Astrocyte of the spinal cord (primary cell): ENCODE data around the gene NEK3.
"Not testable (repeated sequence)": the region's sequence is repeated elsewhere in the genome, so short reads cannot be mapped to it uniquely, and the experiment has no call there.

ENCODE experiments used
- DNase-seq: peaks from one replicate; pipeline ENCODE4 v3.0.0; 2011; ENCODE audit warnings: low read depth, low spot score
- H3K4me3 ChIP-seq: 2 replicates; pipeline ENCODE4 v1.5.1; 2011; ENCODE audit warnings: low read depth, mild to moderate bottlenecking, low read length, moderate library complexity
- CTCF ChIP-seq: IDR thresholded peaks from 2 replicates; pipeline ENCODE4 v1.5.1; 2012; ENCODE audit warnings: low read depth, mild to moderate bottlenecking, low read length, inconsistent platforms
- in situ Hi-C: cut with HindIII; loops from 2 replicates; pipeline ENCODE4 v1.10.0; 2017; ENCODE audit warnings: low sequenced_read_pairs

The NEK3 gene

DNA sequence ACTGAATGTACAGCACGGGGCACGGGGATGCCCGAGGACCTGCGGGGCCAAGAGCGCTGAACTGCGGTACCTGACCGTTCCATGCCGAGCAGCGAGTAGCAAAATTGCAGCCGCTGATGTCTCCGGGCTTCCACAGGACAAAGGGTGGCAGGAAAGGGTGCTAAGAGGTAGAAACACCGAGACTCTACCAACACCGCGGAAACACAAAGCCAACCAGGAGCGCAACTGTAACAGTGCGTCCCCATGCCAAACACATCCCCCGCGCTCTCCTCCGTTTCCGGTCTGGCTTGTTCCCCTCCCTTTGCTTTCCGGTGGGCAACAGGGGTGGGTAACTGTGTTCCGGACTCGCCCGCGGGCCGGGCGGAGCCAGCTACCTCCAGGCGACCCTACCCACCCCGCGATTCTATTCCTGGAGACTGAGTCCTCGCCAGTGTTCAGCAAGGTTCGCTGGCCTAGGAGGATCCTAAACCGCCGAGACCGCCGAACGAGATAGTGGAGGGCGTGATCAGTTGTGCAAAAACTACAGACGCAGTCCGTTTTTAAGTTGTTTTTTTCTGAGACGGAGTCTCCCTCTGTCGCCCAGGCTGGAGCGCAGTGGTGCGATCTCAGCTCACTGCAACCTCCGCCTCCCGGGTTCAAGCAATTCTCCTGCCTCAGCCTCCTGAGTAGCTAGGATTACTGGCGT is 34.9 kb upstream of the NEK3 start:
- peak overlapping the region; percentile 67 for H3K4me3 ChIP-seq
- no peak for TF ChIP-seq CTCF
- in situ Hi-C loops, result no loop called here
- DNase-seq, result peak; percentile 87

- in situ Hi-C loops, DNase-seq: not testable (repeated sequence)
Observed at GRCh38 chr13:52193587-52194183, 34.3 kb upstream of the NEK3 start.

GRCh38 chr13:52187424-52188187 is 28.2 kb upstream of the NEK3 start:
- peak; percentile 43 for DNase-seq

More at GRCh38 chr13:52193587-52194183, 34.3 kb upstream of the NEK3 start:
- peak overlapping the region; percentile 67 for H3K4me3 ChIP-seq

DNA sequence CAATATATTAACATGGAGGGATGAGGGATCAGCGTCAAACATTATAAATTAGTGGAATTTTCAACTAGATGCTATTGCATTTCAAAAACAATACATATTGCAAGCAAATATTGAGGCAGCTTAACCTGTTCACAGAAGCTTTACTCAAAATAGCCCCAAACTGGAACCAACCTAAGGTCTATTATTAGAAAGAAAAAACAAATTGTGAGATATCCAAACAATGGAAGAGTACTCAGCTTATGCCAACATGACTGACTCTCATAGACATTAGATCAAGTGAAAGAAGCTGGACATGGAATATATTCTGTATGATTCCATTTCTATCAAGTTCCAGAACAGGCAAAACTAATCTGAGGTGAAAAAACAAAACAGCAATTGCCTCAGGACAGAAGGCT is 27.6 kb upstream of the NEK3 start:
- in situ Hi-C loops, result no loop called here
- no peak for DNase-seq
- H3K4me3 ChIP-seq, result no peak overlapping the region
- TF ChIP-seq CTCF, result no peak

More at GRCh38 chr13:52187424-52188187, 28.2 kb upstream of the NEK3 start:
- H3K4me3 ChIP-seq, in situ Hi-C loops: not testable (repeated sequence)

DNA sequence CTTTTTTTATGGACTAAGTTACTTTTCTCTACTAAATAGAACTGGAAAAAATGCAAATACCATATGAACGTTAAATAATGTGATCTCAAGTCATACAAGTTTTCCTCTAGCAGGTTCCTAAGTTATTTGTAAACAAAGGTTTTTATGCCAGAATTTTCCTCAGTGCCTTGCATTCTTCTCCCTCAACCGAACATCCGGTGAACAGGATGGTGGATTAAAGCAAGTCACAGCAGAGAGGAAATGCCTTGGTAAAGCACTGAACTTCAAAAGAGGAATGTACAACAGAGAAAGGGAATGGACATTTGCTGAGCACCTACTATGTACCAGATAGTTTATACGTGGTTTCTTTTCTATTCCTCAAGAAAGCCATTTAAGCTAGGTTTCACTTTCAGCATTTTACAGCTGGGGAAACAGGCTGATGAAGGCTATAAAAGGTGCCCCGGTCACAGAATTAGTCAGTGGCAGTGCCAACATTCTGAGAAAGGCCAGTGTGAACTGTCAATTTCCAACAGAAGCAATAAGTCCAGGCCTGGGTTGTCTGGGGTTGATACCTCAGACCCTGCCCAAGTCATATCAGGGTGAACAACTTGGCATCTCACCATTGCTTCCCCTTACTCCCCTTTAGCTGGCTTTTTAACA is 22.0 kb upstream of the NEK3 start:
- DNase-seq, H3K4me3 ChIP-seq, in situ Hi-C loops: not testable (repeated sequence)

GRCh38 chr13:52179925-52180324 is 20.5 kb upstream of the NEK3 start:
- H3K4me3 ChIP-seq, result no peak overlapping the region
- in situ Hi-C loops, result no loop called here
- no peak for TF ChIP-seq CTCF
- no peak for DNase-seq

DNA sequence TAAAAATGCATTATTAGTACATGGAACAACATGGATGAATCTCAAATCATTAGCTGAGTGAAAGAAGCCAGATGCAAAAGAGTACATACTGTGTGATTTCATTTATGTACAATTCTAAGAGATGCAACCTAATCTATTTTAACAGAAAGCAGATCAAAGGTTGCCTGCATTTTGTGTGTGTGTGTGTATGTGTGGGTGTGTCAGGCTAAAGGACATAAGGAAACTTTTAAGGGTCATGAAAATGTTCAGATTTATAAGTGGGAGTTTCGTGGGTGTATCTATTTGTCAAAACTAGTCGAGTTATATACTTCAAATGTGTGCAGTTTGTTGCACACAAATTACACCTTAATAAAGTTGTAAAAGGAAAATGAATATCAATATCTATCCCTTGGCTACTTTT is 17.9 kb upstream of the NEK3 start:
- no peak for TF ChIP-seq CTCF
- DNase-seq, result no peak
- in situ Hi-C loops, result no loop called here
- H3K4me3 ChIP-seq, result no peak overlapping the region

DNA sequence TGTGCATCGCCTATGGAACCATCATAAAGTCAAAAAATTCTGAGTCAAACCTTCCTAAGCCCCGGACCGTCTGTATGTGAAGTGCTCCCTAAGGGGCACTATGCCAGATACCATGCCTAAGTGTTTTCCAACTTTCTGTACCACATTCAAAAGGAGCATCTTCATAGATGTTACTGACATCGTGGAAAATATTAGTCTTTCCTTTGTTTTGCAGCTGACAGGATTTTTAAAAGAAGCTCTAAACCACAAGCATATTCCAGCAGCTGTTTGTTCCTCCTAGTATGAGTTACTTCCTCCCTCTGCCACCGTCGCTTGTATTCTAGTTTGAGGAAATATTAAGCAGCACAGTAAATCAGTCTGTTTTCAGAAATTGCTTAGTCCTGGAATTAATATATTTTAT is 14.6 kb upstream of the NEK3 start:
- DNase-seq, H3K4me3 ChIP-seq, in situ Hi-C loops: not testable (repeated sequence)
